ENCODE measurements around the gene MUC6. TPM values are rescaled to one million over a fixed set of nuclear protein-coding genes. Genes with fewer than 3 reads are reported as not detected.

The MUC6 gene
- total RNA-seq, 1 experiment from 2014 or later: not detected

DNA sequence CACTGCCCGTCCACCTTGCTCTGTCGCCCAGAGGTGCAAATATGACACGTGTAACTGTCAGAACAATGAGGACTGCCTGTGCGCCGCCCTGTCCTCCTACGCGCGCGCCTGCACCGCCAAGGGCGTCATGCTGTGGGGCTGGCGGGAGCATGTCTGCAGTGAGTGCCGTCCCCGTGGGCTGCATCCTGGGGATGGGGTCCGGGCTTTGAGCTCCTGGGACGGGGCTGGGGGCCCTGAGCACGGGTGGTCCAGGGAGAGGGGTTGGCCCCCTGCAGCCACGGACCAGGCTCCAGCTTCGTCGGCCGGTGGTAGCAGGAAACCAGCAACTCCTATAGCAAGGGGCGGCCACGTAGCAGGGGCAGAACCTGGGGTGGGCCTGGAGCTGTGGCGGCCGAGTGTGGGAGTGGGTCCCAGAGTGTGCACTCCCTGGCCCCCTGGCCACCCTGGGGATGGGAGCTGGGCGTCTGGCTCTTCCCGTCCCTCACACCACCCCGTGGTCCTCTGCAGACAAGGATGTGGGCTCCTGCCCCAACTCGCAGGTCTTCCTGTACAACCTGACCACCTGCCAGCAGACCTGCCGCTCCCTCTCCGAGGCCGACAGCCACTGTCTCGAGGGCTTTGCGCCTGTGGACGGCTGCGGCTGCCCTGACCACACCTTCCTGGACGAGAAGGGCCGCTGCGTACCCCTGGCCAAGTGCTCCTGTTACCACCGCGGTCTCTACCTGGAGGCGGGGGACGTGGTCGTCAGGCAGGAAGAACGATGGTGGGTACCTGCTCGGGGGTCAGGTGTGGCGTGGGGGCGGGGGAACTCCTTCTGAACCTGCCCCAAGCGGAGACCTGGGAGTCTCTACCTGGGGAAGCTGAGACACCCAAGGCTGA is 48.3 kb upstream of the MUC6 start:
- Histone ChIP-seq H3K23ac (ENCODE audit: insufficient read length, low read depth, low read length) (no peak overlapping the region), H4K20me1 (ENCODE audit: control insufficient read depth, insufficient read depth, insufficient read length) (no peaks in the 10 kb centered on the region), H3K9me3 (ENCODE audit: control insufficient read depth, low read depth, low read length) (no peaks in the 10 kb centered on the region), H2AFZ (ENCODE audit: low read length) (no peak overlapping the region), H3K79me1 (ENCODE audit: insufficient read depth, low read depth, low read length, poor library complexity, severe bottlenecking) (no peaks in the 10 kb centered on the region), H3K27me3 (ENCODE audit: insufficient read depth, low read length) (no peaks in the 10 kb centered on the region), H3K9ac (ENCODE audit: extremely low read depth, insufficient read length, low read length) (no peak overlapping the region), H2BK5ac (ENCODE audit: insufficient read length, low read length) (no peak overlapping the region), H3T11ph (ENCODE audit: low read length) (no peak overlapping the region), H3K79me2 (ENCODE audit: insufficient read depth, low read length) (no peaks in the 10 kb centered on the region), H3K23me2 (ENCODE audit: insufficient read length, low read depth, low read length, poor library complexity, severe bottlenecking) (no peaks in the 10 kb centered on the region), H4K8ac (replicated peaks; ENCODE audit: insufficient read length, low read depth, low read length) (no peak overlapping the region), H3K56ac (ENCODE audit: insufficient read length, low read depth, low read length) (no peak overlapping the region), H2BK120ac (ENCODE audit: low read depth, low read length, poor library complexity, severe bottlenecking) (no peak overlapping the region), H2BK15ac (ENCODE audit: low read depth, low read length) (no peak overlapping the region), H4K5ac (ENCODE audit: insufficient read length, low read depth, low read length) (no peak overlapping the region), H2BK20ac (ENCODE audit: low read depth, low read length, poor library complexity, severe bottlenecking) (no peak overlapping the region), H4K91ac (ENCODE audit: insufficient read length, low read depth, low read length) (no peak overlapping the region), H3K4me1 (ENCODE audit: insufficient read depth, low read length) (no peaks in the 10 kb centered on the region), H3K4ac (ENCODE audit: low read depth, low read length) (no peak overlapping the region), H2BK12ac (ENCODE audit: insufficient read length, low read depth, low read length) (no peak overlapping the region), H3K4me2 (ENCODE audit: insufficient read depth, insufficient read length, low read length) (no peak overlapping the region), H3K18ac (ENCODE audit: insufficient read length, low read depth, low read length) (no peak overlapping the region), H2AK5ac (ENCODE audit: insufficient read length, low read length) (no peak overlapping the region), H3K27ac (ENCODE audit: insufficient read length, low read depth, low read length) (no peak overlapping the region), H3K14ac (ENCODE audit: insufficient read depth, low read length) (no peak overlapping the region; the same call in 1 of the 2 replicates)
- TF ChIP-seq, protein P1, sequence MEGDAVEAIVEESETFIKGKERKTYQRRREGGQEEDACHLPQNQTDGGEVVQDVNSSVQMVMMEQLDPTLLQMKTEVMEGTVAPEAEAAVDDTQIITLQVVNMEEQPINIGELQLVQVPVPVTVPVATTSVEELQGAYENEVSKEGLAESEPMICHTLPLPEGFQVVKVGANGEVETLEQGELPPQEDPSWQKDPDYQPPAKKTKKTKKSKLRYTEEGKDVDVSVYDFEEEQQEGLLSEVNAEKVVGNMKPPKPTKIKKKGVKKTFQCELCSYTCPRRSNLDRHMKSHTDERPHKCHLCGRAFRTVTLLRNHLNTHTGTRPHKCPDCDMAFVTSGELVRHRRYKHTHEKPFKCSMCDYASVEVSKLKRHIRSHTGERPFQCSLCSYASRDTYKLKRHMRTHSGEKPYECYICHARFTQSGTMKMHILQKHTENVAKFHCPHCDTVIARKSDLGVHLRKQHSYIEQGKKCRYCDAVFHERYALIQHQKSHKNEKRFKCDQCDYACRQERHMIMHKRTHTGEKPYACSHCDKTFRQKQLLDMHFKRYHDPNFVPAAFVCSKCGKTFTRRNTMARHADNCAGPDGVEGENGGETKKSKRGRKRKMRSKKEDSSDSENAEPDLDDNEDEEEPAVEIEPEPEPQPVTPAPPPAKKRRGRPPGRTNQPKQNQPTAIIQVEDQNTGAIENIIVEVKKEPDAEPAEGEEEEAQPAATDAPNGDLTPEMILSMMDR (conservative IDR thresholded peaks at IDR 0.05): no peak
- Mint-ChIP-seq H3K9me3 (no peaks in the 10 kb centered on the region), H3K27me3 (ENCODE audit: low read depth) (no peaks in the 10 kb centered on the region; the same call in 1 of the 2 replicates), H3K27ac (no peak overlapping the region), H3K36me3 (ENCODE audit: insufficient read depth in 1 of 3, low read depth in 3 of 3) (no peaks in the 10 kb centered on the region), H3K4me1 (no peaks in the 10 kb centered on the region), H3K4me3 (no peak overlapping the region)
- no peak for DNase-seq
- no CpG with 5 or more reads among the region's 49 CpGs for WGBS (ENCODE audit: extremely low coverage, insufficient read length, low lambda C conversion rate)

Data from H9 (cell line).